Psoas muscle (tissue), 8 donors: ENCODE measurements around the gene RNF224. TPM values are rescaled to one million over a fixed set of nuclear protein-coding genes. Genes with fewer than 3 reads are reported as not detected.
A peak's percentile ranks its signal among the peaks of the same experiment; 100 is the strongest.

Experiments used
- ATAC-seq, 4 donors: fragments of 200-7000 bp; cut with Tn5 transposase; one replicate each; pipeline ENCODE4 v1.9.1; 2020; ENCODE audit warnings: moderate library complexity in 3 of 4, mild to moderate bottlenecking in 2 of 4
- DNase-seq, 2 donors: peaks; one replicate each; pipeline ENCODE4 v3.0.0-alpha.2; 2020
- H3K27ac ChIP-seq: fragments of 200-600 bp; one replicate; pipeline ENCODE4 v1.8.0; 2022
- H3K27me3 ChIP-seq, 3 donors: fragments of 200-600 bp in 1 of 3; one replicate each; pipeline versions ENCODE4 v1.6.1 to v1.8.0; 2013 to 2022; ENCODE audit warnings: low read length in 2 of 3, mild to moderate bottlenecking in 2 of 3, moderate library complexity in 1 of 3; ENCODE audit not compliant: insufficient read depth in 3 of 3
- H3K36me3 ChIP-seq, 2 donors: fragments of 200-600 bp in 1 of 2; one replicate each; pipeline versions ENCODE4 v1.6.1 to v1.8.0; 2013 to 2022; ENCODE audit warnings: low read depth in 1 of 2, mild to moderate bottlenecking in 1 of 2, moderate library complexity in 1 of 2; ENCODE audit not compliant: insufficient read depth in 1 of 2
- H3K4me1 ChIP-seq: fragments of 200-600 bp; one replicate; pipeline ENCODE4 v1.8.0; 2022
- H3K4me3 ChIP-seq: fragments of 200-600 bp; one replicate; pipeline ENCODE4 v1.8.0; 2022; ENCODE audit warnings: mild to moderate bottlenecking
- H3K9me3 ChIP-seq: fragments of 200-600 bp; one replicate; pipeline ENCODE4 v1.8.0; 2022
- CTCF ChIP-seq: fragments of 200-600 bp; IDR thresholded peaks from one replicate; pipeline ENCODE4 v1.8.0; 2022; ENCODE audit warnings: antibody characterized with exemption
- WGBS, 3 donors: extraction: QIAGEN DNeasy Blood & Tissue Kit; methylation state at CpG; one replicate each; pipeline versions ENCODE4 v1.1.6 to v1.1.7; 2013; 5-methylcytosine and 5-hydroxymethylcytosine counted together
- intact Hi-C, 2 donors: fragments of 100-400 bp; cut with DNase I; formaldehyde crosslinking; loops; one replicate each; pipeline versions ENCODE4 v1.11.0 to v1.14.2; 2022
- polyA plus RNA-seq, 3 donors: library from polyadenylated mRNA; stranded (reverse); fragments of 200-250 nt; gene quantifications; one replicate each; pipeline ENCODE4 v1.2.3, GENCODE V29; 2013
- total RNA-seq, 4 donors: library from RNA; stranded (reverse); fragmentation: NEBNext Ultra II Directional in 2 of 4; extraction: Animal tissue kit (Norgen Biotek cat#: 25700) in 2 of 4; gene quantifications; one replicate each; pipeline versions ENCODE4 v1.2.1 to v1.2.4, GENCODE V29; 2021 to 2023
- donor health status: healthy with polysubstance abuse.
- donor health status: DM: no; HTN: no; CAD: no; lungs with moderate emphysema.
- donor health status: Bipolar disorder and iron deficiency.
- donor health status: healthy.
- donor health status: DM: yes; HTN: yes; CAD: no.
- donor health status: DM: no; HTN: no; CAD: no.
- donor health status: DM: no; HTN: no; CAD: no.
- donor health status: DM: yes; HTN: yes; CAD: no.

The RNF224 gene
- total and polyA plus RNA-seq, 7 donors = 0.01 TPM; not detected in 6

DNA sequence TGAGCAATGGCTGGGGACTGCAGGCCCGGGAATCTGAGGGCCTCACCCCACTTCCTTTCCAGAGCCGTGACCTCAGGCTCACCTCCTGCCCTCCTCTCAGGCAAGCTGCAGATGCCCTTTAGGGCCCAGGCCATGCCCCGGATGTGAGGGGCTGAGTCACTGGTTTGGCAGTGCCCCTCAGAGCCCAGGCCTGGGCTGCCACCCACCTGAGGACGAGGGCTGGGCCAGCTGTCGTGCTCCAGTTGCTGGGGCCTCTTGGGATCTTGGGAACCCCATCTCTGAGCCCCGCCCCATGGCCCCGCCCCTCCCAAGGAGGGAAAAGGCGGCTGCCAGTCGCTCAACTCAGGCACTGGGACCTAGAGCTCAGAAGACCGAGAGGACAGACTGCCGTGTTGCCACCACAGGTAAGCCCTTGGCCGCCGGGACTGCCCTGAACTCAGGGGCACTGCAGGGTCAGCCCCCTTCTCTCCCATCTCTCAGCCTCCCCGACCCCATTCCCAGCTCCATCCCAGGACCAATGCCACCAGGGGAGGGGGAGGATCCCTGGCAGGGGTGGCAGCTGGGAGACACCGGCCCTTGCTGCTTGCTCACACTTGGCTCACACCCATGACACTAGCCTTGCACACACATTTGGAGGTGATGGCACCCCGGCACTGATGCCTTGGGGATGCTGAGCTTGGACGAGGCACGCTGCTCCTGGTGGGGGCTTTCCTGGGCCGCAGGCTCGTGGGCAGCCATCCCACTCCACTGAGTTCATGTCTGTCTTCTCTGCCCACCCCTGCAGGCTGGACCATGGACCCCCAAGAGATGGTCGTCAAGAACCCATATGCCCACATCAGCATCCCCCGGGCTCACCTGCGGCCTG, 2.2 kb upstream of the RNF224 start, which contains the start of gene CYSRT1:
CYSRT1 (plus strand) TSS at position 345 of the 865 bp plus-strand sequence; CDS start at position 793, 448 bp downstream.
- Histone ChIP-seq H3K36me3 (no peaks in the 10 kb centered on the region), H3K27ac (peak within 1 kb of the TSS; percentile 83), H3K4me3 (peak within 1 kb of the TSS; percentile 76), H3K27me3 (peaks cover 0 to 28% (median 0%) of the 10 kb centered on the region in 3 donors), H3K4me1 (peaks cover 11% of the 10 kb centered on the region), H3K9me3 (no peaks in the 10 kb centered on the region)
- intact Hi-C loops = loop anchor here in 1 of 2 donors (5.0 kb wide), 1 partner anchor 38 kb away; the partner anchor contains the start of genes ANAPC2 and SSNA1
- no peak for ATAC-seq
- no peak for DNase-seq
- no peak for TF ChIP-seq CTCF
- WGBS, 3 donors = 42 to 53% (median 45%) methylated on average over 23 of the region's 23 CpGs

GRCh38 chr9:137225699-137226331, 1.5 kb upstream of the RNF224 start:
- H3K27me3 ChIP-seq = peaks cover 0 to 32% (median 0%) of the 10 kb centered on the region in 3 donors
- ATAC-seq = no peak
- H3K4me1 ChIP-seq = peaks cover 11% of the 10 kb centered on the region
- H3K27ac ChIP-seq = no peak overlapping the region
- no peak for DNase-seq
- TF ChIP-seq CTCF = no peak
- 47 to 55% (median 48%) methylated on average over 13 to 21 of the region's 21 CpGs for WGBS, 3 donors
- no peak overlapping the region for H3K4me3 ChIP-seq
- H3K9me3 ChIP-seq = no peaks in the 10 kb centered on the region
- intact Hi-C loops = loop anchor here (2.0 to 5.0 kb wide), 3 partner anchors 39 to 107 kb away; partner anchors contain the start of genes ANAPC2 (in 1 of the 2) and SSNA1 (in 1 of the 2)
- no peaks in the 10 kb centered on the region for H3K36me3 ChIP-seq

DNA sequence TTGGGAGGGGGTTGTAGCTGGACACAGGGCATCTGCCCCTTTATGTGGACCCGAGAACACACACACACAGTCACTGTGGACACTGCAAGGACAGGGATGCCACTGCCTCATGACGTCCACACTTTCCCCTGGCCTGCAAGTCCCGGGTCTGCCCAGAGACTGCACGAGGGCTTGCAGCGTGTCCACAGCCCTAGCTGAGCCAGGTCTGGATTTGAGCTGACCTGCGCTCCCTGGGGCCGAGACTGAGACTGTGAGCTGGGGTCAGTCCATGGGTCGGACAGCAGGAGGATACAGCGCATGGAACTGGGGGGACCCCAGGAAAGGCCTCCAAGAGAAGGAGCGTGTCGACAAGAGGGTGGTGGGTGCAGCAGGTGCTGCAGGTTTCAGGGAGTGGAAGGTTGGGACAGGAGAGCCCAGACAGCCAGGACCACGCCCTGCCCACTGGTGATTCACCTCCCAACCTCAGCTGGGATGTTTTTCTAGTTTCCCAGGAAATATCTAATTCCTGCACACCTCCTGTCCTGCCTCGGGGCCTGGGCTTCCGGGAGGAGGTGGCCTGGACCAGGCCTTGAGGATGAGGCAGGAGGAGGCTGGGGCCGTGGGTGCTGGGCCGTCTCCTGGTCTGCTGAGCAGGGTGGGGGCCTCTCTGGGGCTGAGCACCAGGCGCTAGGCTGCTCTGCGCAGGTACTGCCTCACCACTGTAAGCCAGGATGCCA, 806 bp upstream of the RNF224 start:
- no peak for DNase-seq
- Histone ChIP-seq H3K9me3 (no peaks in the 10 kb centered on the region), H3K4me1 (peaks cover 11% of the 10 kb centered on the region), H3K27me3 (peaks cover 0 to 32% (median 3%) of the 10 kb centered on the region in 3 donors), H3K36me3 (no peaks in the 10 kb centered on the region), H3K4me3 (no peak overlapping the region), H3K27ac (no peak overlapping the region)
- no peak for TF ChIP-seq CTCF
- intact Hi-C loops = loop anchor here (2.0 to 5.0 kb wide), 3 partner anchors 39 to 108 kb away; partner anchors contain the start of genes ANAPC2 (in 1 of the 2) and SSNA1 (in 1 of the 2)
- no peak for ATAC-seq
- 67 to 69% (median 68%) methylated on average over 17 to 18 of the region's 18 CpGs for whole genome bisulfite sequencing, 3 donors

DNA sequence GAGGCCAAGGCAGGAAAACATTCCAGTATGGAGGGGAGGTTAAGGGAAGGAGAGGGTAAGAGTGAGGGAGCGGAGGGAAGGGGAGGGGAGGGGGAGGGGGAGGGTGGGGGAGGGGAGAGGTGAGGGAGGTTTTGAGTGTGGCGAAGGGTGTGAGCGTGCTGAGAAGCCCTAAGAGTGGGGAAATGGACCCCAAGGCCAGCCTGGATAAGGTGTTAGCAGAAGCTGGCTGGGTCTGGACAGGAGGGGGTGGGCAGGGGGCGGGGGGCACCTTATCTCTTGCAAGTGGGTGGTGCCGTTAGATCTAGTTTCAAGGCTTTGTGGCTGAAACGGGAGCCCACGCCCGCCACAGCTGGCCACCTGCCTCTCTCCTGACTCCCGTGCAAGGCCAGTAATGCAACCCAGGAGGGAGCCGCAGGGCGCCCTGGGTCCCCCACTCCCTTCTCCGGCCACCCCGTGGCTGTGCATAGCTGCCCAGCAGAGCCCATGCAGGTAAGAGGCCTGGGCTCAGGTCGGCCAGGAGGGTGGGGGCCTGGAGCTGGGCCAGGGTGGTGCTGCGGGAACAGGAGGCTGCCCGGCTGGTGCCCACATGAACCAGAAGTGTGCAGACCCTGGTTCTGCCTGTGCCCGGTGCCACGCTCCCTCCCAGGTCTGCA, 677 bp downstream of the RNF224 start:
- no peak for DNase-seq
- intact Hi-C loops = loop anchor here (2.0 to 5.0 kb wide), 3 partner anchors 41 to 109 kb away; partner anchors contain the start of genes ANAPC2 (in 1 of the 2) and SSNA1 (in 1 of the 2)
- WGBS, 3 donors = 28 to 36% (median 34%) methylated on average over 12 to 18 of the region's 18 CpGs
- H3K4me1 ChIP-seq = peaks cover 5% of the 10 kb centered on the region
- TF ChIP-seq CTCF = no peak
- no peak for ATAC-seq
- H3K4me3 ChIP-seq = no peak overlapping the region
- no peaks in the 10 kb centered on the region for H3K9me3 ChIP-seq
- no peak overlapping the region for H3K27ac ChIP-seq
- no peaks in the 10 kb centered on the region for H3K36me3 ChIP-seq
- peaks cover 0 to 32% (median 7%) of the 10 kb centered on the region in 3 donors for H3K27me3 ChIP-seq
